Glutamatergic neuron (in vitro differentiated cells): ENCODE data around the gene LIPI. TPM values are rescaled to one million over a fixed set of nuclear protein-coding genes. Genes with fewer than 3 reads are reported as not detected.

ENCODE experiments used
- DNase-seq: peaks from one replicate; pipeline ENCODE4 v3.0.0; 2022
- H3K27ac Mint-ChIP-seq: one replicate; pipeline ENCODE4 v1.8.0; 2020; ENCODE audit warnings: mild to moderate bottlenecking, mixed read lengths, inconsistent platforms; ENCODE audit not compliant: unreplicated experiment
- H3K27me3 Mint-ChIP-seq: one replicate; pipeline ENCODE4 v1.8.0; 2020; ENCODE audit warnings: mild to moderate bottlenecking, moderate library complexity, mixed read lengths, inconsistent platforms; ENCODE audit not compliant: unreplicated experiment
- H3K36me3 Mint-ChIP-seq: one replicate; pipeline ENCODE4 v1.8.0; 2020; ENCODE audit warnings: mild to moderate bottlenecking, mixed read lengths, inconsistent platforms; ENCODE audit not compliant: unreplicated experiment
- H3K4me1 Mint-ChIP-seq: one replicate; pipeline ENCODE4 v1.8.0; 2020; ENCODE audit warnings: mild to moderate bottlenecking, low read depth, mixed read lengths, inconsistent platforms; ENCODE audit not compliant: unreplicated experiment
- H3K4me3 Mint-ChIP-seq: one replicate; pipeline ENCODE4 v1.8.0; 2020; ENCODE audit warnings: mild to moderate bottlenecking, mixed read lengths, inconsistent platforms; ENCODE audit not compliant: unreplicated experiment
- H3K9me3 Mint-ChIP-seq: one replicate; pipeline ENCODE4 v1.8.0; 2020; ENCODE audit warnings: mild to moderate bottlenecking, moderate library complexity, mixed read lengths, inconsistent platforms; ENCODE audit not compliant: unreplicated experiment
- CTCF ChIP-seq: fragments of 200-600 bp; sonication (generic); IDR thresholded peaks from one replicate; pipeline ENCODE4 v1.5.0; 2021; ENCODE audit not compliant: partially characterized antibody, unreplicated experiment
- total RNA-seq: library from RNA; stranded (reverse); fragmentation: NEBNext Ultra II Directional; extraction: Animal tissue kit (Norgen Biotek cat#: 25700); gene quantifications from one replicate; pipeline ENCODE4 v1.2.1, GENCODE V29; 2021; ENCODE audit not compliant: unreplicated experiment

Gene LIPI
- total RNA-seq, 1 donor from 2014 or later = not detected

DNA sequence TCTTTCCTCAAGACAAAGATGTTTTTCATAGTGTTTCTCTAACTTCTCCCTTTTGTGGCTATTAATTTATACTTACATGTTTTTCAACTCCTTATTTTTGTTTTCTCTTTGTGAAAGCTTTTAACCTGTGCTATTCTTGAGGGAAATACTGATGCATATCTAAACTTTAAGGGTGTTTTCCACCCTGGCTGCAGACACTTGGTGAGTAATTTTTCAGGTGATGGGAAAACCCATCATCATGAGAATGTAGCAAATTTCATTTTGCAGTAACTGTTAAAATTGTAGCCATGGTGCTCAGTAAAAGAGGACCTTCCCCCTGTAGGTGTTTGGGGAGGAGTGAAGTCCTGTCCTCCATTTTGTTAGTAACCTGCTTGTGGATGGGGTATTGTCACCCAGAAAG is 124.2 kb downstream of the LIPI start:
- H3K27ac Mint-ChIP-seq = no peak overlapping the region
- no peak for TF ChIP-seq CTCF
- no peaks in the 10 kb centered on the region for H3K36me3 Mint-ChIP-seq
- DNase-seq = no peak
- H3K4me1 Mint-ChIP-seq = no peaks in the 10 kb centered on the region
- peaks cover 4% of the 10 kb centered on the region for H3K9me3 Mint-ChIP-seq
- H3K4me3 Mint-ChIP-seq = no peak overlapping the region
- no peaks in the 10 kb centered on the region for H3K27me3 Mint-ChIP-seq

- Mint-ChIP-seq H3K4me3 (no peak overlapping the region), H3K27ac (no peak overlapping the region), H3K9me3 (peaks cover 3% of the 10 kb centered on the region), H3K36me3 (no peaks in the 10 kb centered on the region), H3K27me3 (no peaks in the 10 kb centered on the region), H3K4me1 (no peaks in the 10 kb centered on the region)
- DNase-seq = no peak
- TF ChIP-seq CTCF = no peak
These were observed 126.1 kb downstream of the LIPI start for GRCh38 chr21:14084701-14085100.

DNA sequence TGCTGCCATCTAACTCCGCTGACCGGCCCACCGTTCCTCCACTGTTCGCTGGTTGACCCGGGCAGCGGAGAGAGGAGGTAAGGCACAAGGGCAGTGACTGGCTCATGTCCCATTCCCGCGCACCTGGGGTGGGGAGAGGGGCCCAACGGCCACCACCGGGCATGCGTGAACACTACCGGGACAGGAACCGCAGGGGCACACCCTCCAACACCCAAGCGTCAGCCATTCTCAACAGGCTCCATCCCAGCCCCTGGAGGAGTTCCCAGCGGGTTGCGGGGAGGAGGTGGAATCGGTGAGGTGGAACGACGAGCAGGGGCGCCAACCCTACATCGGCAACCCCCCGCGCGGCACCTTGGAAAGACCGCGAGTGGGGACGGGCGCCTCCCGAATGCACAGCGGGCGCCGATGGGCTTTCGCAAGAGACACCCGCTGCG is 126.7 kb downstream of the LIPI start:
- H3K9me3 Mint-ChIP-seq = peaks cover 3% of the 10 kb centered on the region
- TF ChIP-seq CTCF = no peak
- no peak for DNase-seq
- H3K4me1 Mint-ChIP-seq = no peaks in the 10 kb centered on the region
- no peaks in the 10 kb centered on the region for H3K36me3 Mint-ChIP-seq
- H3K4me3 Mint-ChIP-seq = no peak overlapping the region
- no peaks in the 10 kb centered on the region for H3K27me3 Mint-ChIP-seq
- H3K27ac Mint-ChIP-seq = no peak overlapping the region

DNA sequence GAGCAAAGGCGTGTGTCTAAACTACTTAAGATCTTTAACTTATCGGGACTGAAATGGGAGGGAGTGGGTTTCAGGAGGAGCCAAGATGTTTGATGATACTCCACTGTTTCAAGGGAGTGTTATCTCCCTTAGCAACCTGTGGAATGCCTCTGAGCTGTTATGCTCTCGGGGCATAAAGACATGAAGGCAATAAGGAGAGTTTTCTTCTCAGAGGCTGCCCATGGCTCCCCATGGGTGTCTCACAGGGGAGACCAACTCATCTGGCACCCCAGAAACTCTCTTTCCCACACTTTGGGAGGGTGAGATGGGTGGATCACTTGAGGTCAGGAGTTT is 130.0 kb downstream of the LIPI start:
- Mint-ChIP-seq H3K4me1 (no peaks in the 10 kb centered on the region), H3K9me3 (peaks cover 4% of the 10 kb centered on the region), H3K4me3 (no peak overlapping the region), H3K27me3 (peaks cover 2% of the 10 kb centered on the region), H3K27ac (no peak overlapping the region), H3K36me3 (no peaks in the 10 kb centered on the region)
- no peak for TF ChIP-seq CTCF
- no peak for DNase-seq

DNA sequence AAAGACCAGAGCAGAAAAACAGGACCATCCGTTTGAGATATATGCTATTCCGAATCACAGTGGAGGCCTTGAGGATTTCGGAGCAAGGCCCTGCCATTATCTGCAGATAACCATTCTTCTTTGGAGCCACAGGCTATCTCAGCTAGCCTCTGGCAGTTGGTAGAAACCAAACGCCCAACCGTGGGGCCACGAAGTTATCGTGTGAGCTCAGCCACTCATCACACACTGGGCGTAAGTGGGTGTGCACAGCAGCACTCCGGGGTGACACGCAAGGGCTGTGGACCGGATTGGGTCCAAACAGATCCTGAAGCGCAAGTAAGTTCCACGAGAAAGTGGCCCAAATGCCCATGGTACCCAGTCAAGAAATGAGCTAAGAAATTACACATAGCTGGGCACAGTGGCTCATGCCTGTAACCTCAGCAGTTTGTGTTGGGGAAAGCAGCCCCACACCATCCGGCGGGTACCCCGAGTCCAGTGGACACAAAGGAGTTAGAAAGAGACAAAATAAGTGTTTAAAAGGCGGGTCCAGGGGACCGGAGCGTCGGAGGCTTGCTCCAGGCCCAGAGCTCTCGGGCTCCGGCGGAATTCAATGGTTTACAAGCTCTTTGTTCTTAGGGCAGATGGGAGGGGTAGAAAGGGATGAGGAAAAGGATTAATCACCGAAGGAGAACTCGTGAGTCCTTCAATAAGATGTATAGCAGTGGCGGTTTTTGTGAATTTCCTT is 130.6 kb downstream of the LIPI start:
- Mint-ChIP-seq H3K27me3 (peaks cover 2% of the 10 kb centered on the region), H3K27ac (no peak overlapping the region), H3K9me3 (peaks cover 4% of the 10 kb centered on the region), H3K4me1 (no peaks in the 10 kb centered on the region), H3K36me3 (no peaks in the 10 kb centered on the region), H3K4me3 (no peak overlapping the region)
- TF ChIP-seq CTCF = no peak
- no peak for DNase-seq
